Tibial artery (tissue), 4 donors: ENCODE data around the gene CTNNA2.

Experiments used
- DNase-seq, 2 donors: peaks; one replicate each; pipeline ENCODE4 v3.0.0-alpha.2; 2019
- H3K27ac ChIP-seq, 2 donors: fragments of 200-600 bp; sonication (generic) in 1 of 2; 1 replicate in 1 of 2; 2 replicates in 1 of 2; pipeline ENCODE4 v1.5.1; 2018 to 2019; ENCODE audit warnings: mild to moderate bottlenecking in 1 of 2
- H3K27me3 ChIP-seq, 2 donors: fragments of 200-600 bp; sonication (generic) in 1 of 2; one replicate each; pipeline versions ENCODE4 v1.5.1 to v1.6.0; 2016 to 2019
- H3K36me3 ChIP-seq, 3 donors: fragments of 200-600 bp; sonication (generic) in 2 of 3; one replicate each; pipeline ENCODE4 v1.5.1; 2016 to 2019; ENCODE audit warnings: mild to moderate bottlenecking in 2 of 3
- H3K4me1 ChIP-seq, 4 donors: fragments of 200-600 bp; sonication (generic) in 2 of 4; 1 replicate in 3 of 4; 2 replicates in 1 of 4; pipeline ENCODE4 v1.5.1; 2016 to 2019
- H3K4me3 ChIP-seq, 2 donors: fragments of 200-600 bp; sonication (generic) in 1 of 2; 1 replicate in 1 of 2; 2 replicates in 1 of 2; pipeline ENCODE4 v1.5.1; 2018 to 2019; ENCODE audit warnings: mild to moderate bottlenecking in 2 of 2
- H3K9me3 ChIP-seq, 3 donors: fragments of 200-600 bp; sonication (generic) in 1 of 3; one replicate each; pipeline ENCODE4 v1.5.1; 2016 to 2019
- CTCF ChIP-seq, 2 experiments: fragments of 200-600 bp in 1 of 2; fragments of 450-650 bp in 1 of 2; IDR thresholded peaks; one replicate each; pipeline ENCODE4 v1.5.1; 2017 to 2019; ENCODE audit warnings: antibody characterized with exemption in 2 of 2, mild to moderate bottlenecking in 1 of 2, moderate library complexity in 1 of 2
- intact Hi-C: fragments of 100-400 bp; cut with DNase I; formaldehyde crosslinking; loops from one replicate; pipeline ENCODE4 v1.15.0; 2023; ENCODE audit warnings: low total_unique reads

CTNNA2 gene

GRCh38 chr2:80361904-80362303, 849.1 kb downstream of the CTNNA2 start:
- Histone ChIP-seq H3K4me3 (no peak overlapping the region), H3K36me3 (no peaks in the 10 kb centered on the region), H3K27ac (no peak overlapping the region), H3K27me3 (no peaks in the 10 kb centered on the region), H3K9me3 (no peaks in the 10 kb centered on the region), H3K4me1 (no peaks in the 10 kb centered on the region)
- DNase-seq: no peak
- intact Hi-C loops: no loop called here
- TF ChIP-seq CTCF (IDR thresholded peaks at IDR 0.05): no peak

- no peaks in the 10 kb centered on the region for H3K36me3 ChIP-seq
- H3K27ac ChIP-seq: no peak overlapping the region
- no peaks in the 10 kb centered on the region for H3K4me1 ChIP-seq
- no peak overlapping the region for H3K4me3 ChIP-seq
- no peaks in the 10 kb centered on the region for H3K27me3 ChIP-seq
- no peak for TF ChIP-seq CTCF (IDR thresholded peaks at IDR 0.05)
- DNase-seq: no peak
- H3K9me3 ChIP-seq: no peaks in the 10 kb centered on the region
- intact Hi-C loops: no loop called here
Measured at GRCh38 chr2:80363330-80363729, 850.5 kb downstream of the CTNNA2 start.

- intact Hi-C loops: no loop called here
- Histone ChIP-seq H3K4me1 (no peaks in the 10 kb centered on the region), H3K36me3 (no peaks in the 10 kb centered on the region), H3K9me3 (no peaks in the 10 kb centered on the region), H3K4me3 (no peak overlapping the region), H3K27ac (no peak overlapping the region), H3K27me3 (no peaks in the 10 kb centered on the region)
- DNase-seq: no peak
- no peak for TF ChIP-seq CTCF (IDR thresholded peaks at IDR 0.05)
Measured at GRCh38 chr2:80363791-80364349, 851.0 kb downstream of the CTNNA2 start.

- intact Hi-C loops: no loop called here
- H3K4me1 ChIP-seq: no peaks in the 10 kb centered on the region
Measured at GRCh38 chr2:80364524-80365212, 851.8 kb downstream of the CTNNA2 start.

GRCh38 chr2:80365762-80366161, 852.9 kb downstream of the CTNNA2 start:
- Histone ChIP-seq H3K9me3 (no peaks in the 10 kb centered on the region), H3K4me1 (no peaks in the 10 kb centered on the region), H3K36me3 (no peaks in the 10 kb centered on the region), H3K4me3 (no peak overlapping the region), H3K27me3 (no peaks in the 10 kb centered on the region), H3K27ac (no peak overlapping the region)
- TF ChIP-seq CTCF (IDR thresholded peaks at IDR 0.05): no peak
- no peak for DNase-seq
- intact Hi-C loops: no loop called here

More at GRCh38 chr2:80364524-80365212, 851.8 kb downstream of the CTNNA2 start:
- Histone ChIP-seq H3K36me3 (no peaks in the 10 kb centered on the region), H3K4me3 (no peak overlapping the region), H3K9me3 (no peaks in the 10 kb centered on the region), H3K27me3 (no peaks in the 10 kb centered on the region), H3K27ac (no peak overlapping the region)
- DNase-seq: no peak
- no peak for TF ChIP-seq CTCF (IDR thresholded peaks at IDR 0.05)
